ES-I3 (cell line): ENCODE data around the gene TUFM.
"Not testable (repeated sequence)": the region's sequence is repeated elsewhere in the genome, so short reads cannot be mapped to it uniquely, and the experiment has no call there.

Experiments used
- H3K36me3 ChIP-seq: 2 replicates; pipeline ENCODE4 v1.6.1; 2013; ENCODE audit warnings: mild to moderate bottlenecking, low read length, control low read depth, moderate library complexity; ENCODE audit not compliant: insufficient read depth
- H3K4me1 ChIP-seq: 2 replicates; pipeline ENCODE4 v1.6.1; 2013; ENCODE audit warnings: mild to moderate bottlenecking, control low read depth, low read length; ENCODE audit not compliant: insufficient read depth
- H3K9ac ChIP-seq: 2 replicates; pipeline ENCODE4 v1.6.1; 2013; ENCODE audit warnings: low read depth, mild to moderate bottlenecking, low read length, moderate library complexity
- H3K9me3 ChIP-seq: 2 replicates; pipeline ENCODE4 v1.6.1; 2013; ENCODE audit warnings: mild to moderate bottlenecking, low read length, moderate library complexity; ENCODE audit not compliant: control insufficient read depth, insufficient read depth

TUFM gene

GRCh38 chr16:28821874-28822519 lies 24.2 kb downstream of the TUFM start:
- Histone ChIP-seq H3K36me3 (peaks cover 20% of the 10 kb centered on the region), H3K9ac (peak overlapping the region; percentile 87)

GRCh38 chr16:28820546-28820945 lies 25.6 kb downstream of the TUFM start:
- not testable (repeated sequence) for H3K9ac ChIP-seq, H3K36me3 ChIP-seq, H3K9me3 ChIP-seq, H3K4me1 ChIP-seq

More at GRCh38 chr16:28821874-28822519, 24.2 kb downstream of the TUFM start:
- no peaks in the 10 kb centered on the region for H3K9me3 ChIP-seq
- peaks cover 6% of the 10 kb centered on the region; the same call in 1 of the 2 replicates for H3K4me1 ChIP-seq

DNA sequence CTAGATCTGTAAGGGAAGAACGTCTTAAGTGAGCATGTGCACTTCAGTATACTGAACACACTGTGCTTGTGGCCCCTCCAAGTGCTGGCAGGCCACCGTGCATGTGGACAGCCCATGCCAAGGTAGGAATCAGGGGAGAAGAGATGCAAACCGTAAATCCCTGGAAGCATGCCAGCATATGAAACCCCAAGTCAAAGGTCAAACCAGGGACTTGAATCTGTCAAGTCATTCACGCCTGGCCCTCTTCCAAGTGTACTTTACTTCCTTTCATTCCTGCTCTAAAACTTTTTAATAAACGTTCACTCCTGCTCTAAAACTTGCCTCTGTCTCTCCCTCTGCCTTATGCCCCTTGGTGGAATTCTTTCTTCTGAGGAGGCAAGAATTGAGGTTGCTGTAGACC lies 26.1 kb downstream of the TUFM start:
- H3K9ac ChIP-seq: no peak overlapping the region
- H3K9me3 ChIP-seq: no peaks in the 10 kb centered on the region
- H3K4me1 ChIP-seq: no peaks in the 10 kb centered on the region
- H3K36me3 ChIP-seq: 0 out of 2 replicates have a peak, but pooled peaks cover under 1% of the 10 kb centered on the region

DNA sequence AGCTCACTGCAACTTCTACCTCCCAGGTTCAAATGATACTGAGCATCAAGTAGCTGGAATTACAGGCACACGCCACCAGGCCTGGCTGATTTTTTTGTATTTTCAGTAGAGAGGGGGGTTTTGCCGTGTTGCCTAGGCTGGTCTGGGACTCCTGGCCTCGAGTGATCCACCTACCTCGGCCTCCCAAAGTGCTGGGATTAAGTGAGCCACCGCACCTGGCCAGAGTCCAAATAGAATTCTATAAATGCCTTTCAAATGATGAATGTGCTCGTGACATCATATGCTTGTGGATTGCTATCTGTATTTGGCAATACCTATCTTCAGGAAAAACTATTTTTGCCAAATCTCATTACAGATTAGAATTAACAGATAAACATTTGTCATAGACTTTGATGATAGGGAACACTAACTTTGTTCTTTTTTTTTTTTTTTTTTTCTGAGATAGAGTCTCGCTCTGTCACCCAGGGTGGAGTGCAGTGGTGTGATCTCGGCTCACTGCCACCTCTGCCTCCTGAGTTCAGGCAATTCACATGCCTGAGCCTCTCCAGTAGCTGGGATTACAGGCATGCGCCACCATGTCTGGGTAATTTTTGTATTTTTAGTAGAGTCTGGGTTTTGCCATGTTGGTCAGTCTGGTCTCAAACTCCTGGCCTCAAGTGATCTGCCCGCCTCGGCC lies 38.6 kb downstream of the TUFM start:
- H3K4me1 ChIP-seq, H3K36me3 ChIP-seq, H3K9ac ChIP-seq, H3K9me3 ChIP-seq: not testable (repeated sequence)

GRCh38 chr16:28802235-28803019 lies 43.7 kb downstream of the TUFM start:
- not testable (repeated sequence) for H3K4me1 ChIP-seq, H3K36me3 ChIP-seq, H3K9me3 ChIP-seq, H3K9ac ChIP-seq
